HCT116 (cell line): Measurements from ENCODE around the gene CTIF. TPM values are rescaled to one million over a fixed set of nuclear protein-coding genes. Genes with fewer than 3 reads are reported as not detected.

ENCODE experiments used
- ATAC-seq: fragments of 200-7000 bp; cut with Tn5 transposase; 2 replicates; pipeline ENCODE4 v1.9.1; 2020; ENCODE audit warnings: mild to moderate bottlenecking, moderate library complexity
- BruUV-seq: library from RNA; stranded (reverse); fragments of 400-500 nt; replicated peaks from 2 replicates; lab custom pipeline; 2021; lab: Mats Ljungman, UMichigan
- CTCF ChIA-PET: fragments of 300-600 bp; sonication (Branson Sonifier 250); formaldehyde crosslinking; loops from one replicate; lab custom pipeline; 2021; ENCODE audit warnings: antibody characterized with exemption; lab: Charles Lee
- POLR2A ChIA-PET: fragments of 300-600, 350-600 bp; sonication (Branson Sonifier 250); formaldehyde crosslinking; loops from one replicate; lab custom pipeline; 2021; ENCODE audit warnings: antibody characterized with exemption; lab: Charles Lee
- RAD21 ChIA-PET, 2 experiments: fragments of 300-600 bp; sonication (Branson Sonifier 250); formaldehyde crosslinking; loops; one replicate each; lab custom pipeline; 2023; ENCODE audit warnings: low total read pairs in 2 of 2; ENCODE audit not compliant: uncharacterized antibody in 2 of 2, unreplicated experiment in 2 of 2, low non-redundant PET in 1 of 2; lab: Charles Lee
- DNase-seq: peaks from one replicate; pipeline ENCODE4 v3.0.0-alpha.2; 2010; ENCODE audit warnings: low read depth, low spot score
- H2AFZ ChIP-seq: fragments of 200-600 bp; shearing (Covaris generic), sonication (generic); 2 replicates; pipeline ENCODE4 v1.6.1; 2017; ENCODE audit warnings: low read depth, mixed run types, mixed read lengths, antibody characterized with exemption, low read length; ENCODE audit not compliant: poor library complexity, severe bottlenecking
- H3K27ac ChIP-seq: 2 replicates; pipeline ENCODE4 v1.5.1; 2012; ENCODE audit warnings: low read depth, low read length
- H3K27me3 ChIP-seq: fragments of 200-600 bp; sonication (generic); 2 replicates; pipeline ENCODE4 v1.6.1; 2016; ENCODE audit warnings: mixed run types, low read length, mixed read lengths; ENCODE audit not compliant: insufficient read depth
- H3K36me3 ChIP-seq, 2 experiments: fragments of 200-500 bp in 1 of 2; fragments of 200-600 bp in 1 of 2; sonication (Bioruptor generic) in 1 of 2; sonication (generic) in 1 of 2; 2 replicates each; pipeline versions ENCODE4 v1.5.1 to v1.6.1; 2014 to 2016; ENCODE audit warnings: low read length in 2 of 2, inconsistent platforms in 1 of 2, mixed read lengths in 1 of 2, mixed run types in 1 of 2; ENCODE audit not compliant: insufficient read depth in 2 of 2, control insufficient read depth in 1 of 2
- H3K4me1 ChIP-seq, 2 experiments: fragments of 200-600 bp in 1 of 2; sonication (generic) in 1 of 2; 2 replicates each; pipeline versions ENCODE4 v1.5.1 to v1.6.1; 2012 to 2017; ENCODE audit warnings: low read length in 2 of 2, inconsistent platforms in 1 of 2, mild to moderate bottlenecking in 1 of 2, mixed read lengths in 1 of 2, mixed run types in 1 of 2, moderate library complexity in 1 of 2; ENCODE audit not compliant: insufficient read depth in 2 of 2, control insufficient read depth in 1 of 2
- H3K4me2 ChIP-seq: fragments of 200-600 bp; sonication (generic); 2 replicates; pipeline ENCODE4 v1.6.1; 2017; ENCODE audit warnings: mixed run types, low read length, mixed read lengths
- H3K4me3 ChIP-seq, 2 experiments: fragments of 200-600 bp in 1 of 2; sonication (generic) in 1 of 2; replicated peaks in 1 of 2; 2 replicates each; pipeline ENCODE4 v1.5.1; 2011 to 2016; ENCODE audit warnings: low read length in 2 of 2, control low read depth in 1 of 2, low read depth in 1 of 2, mild to moderate bottlenecking in 1 of 2, mixed read lengths in 1 of 2, mixed run types in 1 of 2
- H3K79me2 ChIP-seq: fragments of 200-600 bp; sonication (generic); 2 replicates; pipeline ENCODE4 v1.6.1; 2017; ENCODE audit warnings: mild to moderate bottlenecking, mixed run types, low read length, moderate library complexity, mixed read lengths; ENCODE audit not compliant: insufficient read depth
- H3K9ac ChIP-seq: fragments of 200-600 bp; sonication (generic); 2 replicates; pipeline ENCODE4 v1.6.1; 2016; ENCODE audit warnings: low read length, mixed read lengths
- H3K9me2 ChIP-seq: fragments of 200-600 bp; sonication (generic), shearing (Covaris generic); 2 replicates; pipeline ENCODE4 v1.6.1; 2017; ENCODE audit warnings: mixed run types, mild to moderate bottlenecking, moderate library complexity; ENCODE audit not compliant: insufficient read depth
- H3K9me3 ChIP-seq, 2 experiments: fragments of 200-500 bp in 1 of 2; fragments of 200-600 bp in 1 of 2; sonication (Bioruptor generic) in 1 of 2; sonication (generic) in 1 of 2; 2 replicates each; pipeline ENCODE4 v1.6.1; 2014 to 2017; ENCODE audit warnings: low read length in 2 of 2, mixed read lengths in 2 of 2, inconsistent platforms in 1 of 2, low read depth in 1 of 2, mild to moderate bottlenecking in 1 of 2, mixed run types in 1 of 2, moderate library complexity in 1 of 2; ENCODE audit not compliant: control insufficient read depth in 1 of 2, insufficient read depth in 1 of 2
- H4K20me1 ChIP-seq: fragments of 200-600 bp; sonication (generic), shearing (Covaris generic); 2 replicates; pipeline ENCODE4 v1.6.1; 2017; ENCODE audit warnings: mixed run types, mild to moderate bottlenecking, moderate library complexity; ENCODE audit not compliant: insufficient read depth
- EGR1 ChIP-seq: IDR thresholded peaks from 2 replicates; pipeline ENCODE4 v1.6.1; 2012; ENCODE audit warnings: low read depth
- EZH2 ChIP-seq: fragments of 200-600 bp; sonication (generic); IDR thresholded peaks from 2 replicates; pipeline ENCODE4 v1.6.1; 2017; ENCODE audit warnings: antibody characterized with exemption, mixed run types
- ZBTB33 ChIP-seq: IDR thresholded peaks from 2 replicates; pipeline ENCODE4 v1.6.1; 2011; ENCODE audit warnings: mild to moderate bottlenecking, low read length, moderate library complexity; ENCODE audit not compliant: insufficient replicate concordance; ENCODE audit errors: extremely low read depth
- intact Hi-C: fragments of 100-400 bp; cut with micrococcal nuclease; formaldehyde crosslinking; loops from 2 replicates; pipeline ENCODE4 v1.10.0; 2022
- total RNA-seq: library from RNA; stranded (reverse); gene quantifications from one replicate; pipeline ENCODE4 v1.2.1, GENCODE V29; 2021; ENCODE audit not compliant: unreplicated experiment
- TF ChIP-seq, protein P1 (sequence below): IDR thresholded peaks from 2 replicates; pipeline ENCODE4 v1.6.1; 2012
- TF ChIP-seq, protein P2 (sequence below), 3 experiments: fragments of 200-600 bp in 1 of 3; sonication (generic) in 1 of 3; IDR thresholded peaks in 2 of 3; conservative IDR thresholded peaks in 1 of 3; 2 replicates each; pipeline ENCODE4 v1.5.1; 2012 to 2017; ENCODE audit warnings: low read depth in 2 of 3, low read length in 2 of 3, antibody characterized with exemption in 1 of 3, borderline replicate concordance in 1 of 3, control low read depth in 1 of 3, mild to moderate bottlenecking in 1 of 3, mixed read lengths in 1 of 3, mixed run types in 1 of 3, moderate library complexity in 1 of 3; ENCODE audit not compliant: insufficient read depth in 1 of 3

Gene CTIF
- total RNA-seq, 1 experiment from 2014 or later: 19.7 TPM

DNA sequence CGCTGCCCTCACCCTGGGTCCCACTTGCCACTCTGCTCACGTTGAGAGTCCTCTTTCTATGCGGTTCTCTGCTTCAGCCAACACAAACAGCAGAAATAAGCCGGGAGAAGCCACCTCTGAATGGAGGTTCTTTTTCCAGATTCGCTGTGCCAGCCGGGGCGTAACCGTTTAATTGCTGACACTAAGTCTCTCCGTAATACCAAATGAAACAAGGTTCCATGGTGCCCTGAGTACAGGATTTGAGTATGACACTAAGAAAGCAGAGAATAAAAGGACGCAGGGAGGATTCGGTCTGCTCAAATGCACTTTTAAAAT is 37.6 kb downstream of the CTIF start:
- no peak overlapping the region for H2AFZ ChIP-seq
- H3K4me2 ChIP-seq: no peak overlapping the region
- ATAC-seq (no peak), DNase-seq (no peak)
- no peaks in the 10 kb centered on the region for H3K79me2 ChIP-seq
- no peak overlapping the region for H3K9ac ChIP-seq
- no peaks in the 10 kb centered on the region for H3K9me2 ChIP-seq
- no peaks in the 10 kb centered on the region for H3K27me3 ChIP-seq
- peaks cover 5 to 20% of the 10 kb centered on the region in 2 experiments for H3K4me1 ChIP-seq
- no peak overlapping the region for H3K27ac ChIP-seq
- no TSS peak for BruUV-seq
- no peaks in the 10 kb centered on the region for H3K36me3 ChIP-seq
- no peak for TF ChIP-seq EGR1
- TF ChIP-seq, protein P1, sequence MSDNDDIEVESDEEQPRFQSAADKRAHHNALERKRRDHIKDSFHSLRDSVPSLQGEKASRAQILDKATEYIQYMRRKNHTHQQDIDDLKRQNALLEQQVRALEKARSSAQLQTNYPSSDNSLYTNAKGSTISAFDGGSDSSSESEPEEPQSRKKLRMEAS: no peak
- no peak for TF ChIP-seq ZBTB33
- no peak for TF ChIP-seq EZH2
- TF ChIP-seq, protein P2, sequence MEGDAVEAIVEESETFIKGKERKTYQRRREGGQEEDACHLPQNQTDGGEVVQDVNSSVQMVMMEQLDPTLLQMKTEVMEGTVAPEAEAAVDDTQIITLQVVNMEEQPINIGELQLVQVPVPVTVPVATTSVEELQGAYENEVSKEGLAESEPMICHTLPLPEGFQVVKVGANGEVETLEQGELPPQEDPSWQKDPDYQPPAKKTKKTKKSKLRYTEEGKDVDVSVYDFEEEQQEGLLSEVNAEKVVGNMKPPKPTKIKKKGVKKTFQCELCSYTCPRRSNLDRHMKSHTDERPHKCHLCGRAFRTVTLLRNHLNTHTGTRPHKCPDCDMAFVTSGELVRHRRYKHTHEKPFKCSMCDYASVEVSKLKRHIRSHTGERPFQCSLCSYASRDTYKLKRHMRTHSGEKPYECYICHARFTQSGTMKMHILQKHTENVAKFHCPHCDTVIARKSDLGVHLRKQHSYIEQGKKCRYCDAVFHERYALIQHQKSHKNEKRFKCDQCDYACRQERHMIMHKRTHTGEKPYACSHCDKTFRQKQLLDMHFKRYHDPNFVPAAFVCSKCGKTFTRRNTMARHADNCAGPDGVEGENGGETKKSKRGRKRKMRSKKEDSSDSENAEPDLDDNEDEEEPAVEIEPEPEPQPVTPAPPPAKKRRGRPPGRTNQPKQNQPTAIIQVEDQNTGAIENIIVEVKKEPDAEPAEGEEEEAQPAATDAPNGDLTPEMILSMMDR (IDR thresholded peaks at IDR 0.05 in 2 of 3, conservative IDR thresholded peaks at IDR 0.05 in 1 of 3; ENCODE audit: borderline replicate concordance in 1 of 3, insufficient read depth in 1 of 3, low read depth in 2 of 3, low read length in 2 of 3): no peak
- ChIA-PET RAD21 (no interaction called here), POLR2A (no interaction called here), CTCF (no interaction called here)
- no peak overlapping the region for H3K4me3 ChIP-seq
- no peaks in the 10 kb centered on the region for H3K9me3 ChIP-seq
- H4K20me1 ChIP-seq: no peaks in the 10 kb centered on the region
- intact Hi-C loops: no loop called here
